K562 (cell line): ENCODE data around the gene DYRK1A. TPM values are rescaled to one million over a fixed set of nuclear protein-coding genes. Genes with fewer than 3 reads are reported as not detected.

Experiments used
- ELK3 ChIP-seq: fragments of 450-650 bp; formaldehyde crosslinking; IDR thresholded peaks from 2 replicates; pipeline ENCODE4 v1.4.0; 2020; ENCODE audit warnings: mild to moderate bottlenecking
- HEY1 ChIP-seq: fragments of 250-450 bp; sonication (Bioruptor Pico); IDR thresholded peaks from 2 replicates; pipeline ENCODE4 v1.5.0; 2020; ENCODE audit warnings: mild to moderate bottlenecking, moderate library complexity, borderline replicate concordance
- KLF1 ChIP-seq: fragments of 450-650 bp; IDR thresholded peaks from 2 replicates; pipeline ENCODE4 v1.6.1; 2016; ENCODE audit warnings: missing genetic modification characterization, missing compliant biosample characterization
- LEF1 ChIP-seq: fragments of 450-650 bp; IDR thresholded peaks from 2 replicates; pipeline ENCODE4 v1.6.1; 2016; ENCODE audit warnings: mild to moderate bottlenecking
- MIER1 ChIP-seq: fragments of 450-650 bp; IDR thresholded peaks from 2 replicates; pipeline ENCODE4 v1.6.1; 2016; ENCODE audit warnings: antibody characterized with exemption, mild to moderate bottlenecking, low read depth
- SOX6 ChIP-seq: fragments of 450-650 bp; IDR thresholded peaks from 2 replicates; pipeline ENCODE4 v1.6.1; 2014; ENCODE audit warnings: mild to moderate bottlenecking
- SREBF1 ChIP-seq: fragments of 150-350 bp; IDR thresholded peaks from 2 replicates; pipeline ENCODE4 v1.6.1; 2014; ENCODE audit warnings: antibody characterized with exemption, low read depth, low read length, borderline replicate concordance
- ZBTB34 ChIP-seq: fragments of 250-450 bp; sonication (Bioruptor Pico); IDR thresholded peaks from 2 replicates; pipeline ENCODE4 v1.8.0; 2021; ENCODE audit warnings: mild to moderate bottlenecking, moderate library complexity
- ZNF23 ChIP-seq: fragments of 250-450 bp; sonication (Bioruptor Pico); IDR thresholded peaks from 2 replicates; pipeline ENCODE4 v1.4.0; 2020; ENCODE audit warnings: mild to moderate bottlenecking
- ZNF282 ChIP-seq: sonication (generic); formaldehyde crosslinking; IDR thresholded peaks from 2 replicates; pipeline ENCODE4 v1.8.1; 2023; ENCODE audit warnings: missing genetic modification reagents
- ZNF766 ChIP-seq: fragments of 200-800 bp; sonication (Bioruptor generic); conservative IDR thresholded peaks from 2 replicates; pipeline ENCODE4 v1.6.1; 2016; ENCODE audit warnings: missing genetic modification characterization, missing compliant biosample characterization
- polyA plus RNA-seq, 8 experiments: library from polyadenylated mRNA; depleted of rRNA in 4 of 8; stranded (reverse) in 5 of 8; unstranded in 3 of 8; fragments of >200 nt; fragmentation: Nextera tagmentation in 2 of 8; fragmentation: Illumina TruSeq in 1 of 8; extraction: Ambion mirVana in 2 of 8; extraction: Trizol in 1 of 8; gene quantifications; 2 replicates each; pipeline versions ENCODE4 v1.2.1 to v1.2.3, GENCODE V29; 2011 to 2014; ENCODE audit warnings: inconsistent platforms in 1 of 8, missing spikeins in 1 of 8
- total RNA-seq, 7 experiments: library from RNA; depleted of rRNA in 6 of 7; stranded (reverse); fragments of >200 nt in 6 of 7; fragmentation: Illumina TruSeq in 2 of 7; extraction: Trizol in 2 of 7; gene quantifications; 2 replicates each; pipeline versions ENCODE4 v1.2.1 to v1.2.3, GENCODE V29; 2011 to 2021; ENCODE audit warnings: low replicate concordance in 1 of 7
- TF ChIP-seq, protein P1 (sequence below): fragments of 250-450 bp; sonication (Bioruptor Pico); IDR thresholded peaks from 2 replicates; pipeline ENCODE4 v1.5.0; 2020; ENCODE audit warnings: mild to moderate bottlenecking
- TF ChIP-seq, protein P2 (sequence below): sonication (generic); formaldehyde crosslinking; IDR thresholded peaks from 2 replicates; pipeline ENCODE4 v1.8.1; 2023; ENCODE audit warnings: missing genetic modification reagents, mild to moderate bottlenecking, borderline replicate concordance

Gene DYRK1A
- total and polyA plus RNA-seq, 9 of the 15 experiments (the other 6 are each of a cell fraction or from before 2014, with no cell fraction given), result 3.7 to 64.8 (median 42.3) TPM

DNA sequence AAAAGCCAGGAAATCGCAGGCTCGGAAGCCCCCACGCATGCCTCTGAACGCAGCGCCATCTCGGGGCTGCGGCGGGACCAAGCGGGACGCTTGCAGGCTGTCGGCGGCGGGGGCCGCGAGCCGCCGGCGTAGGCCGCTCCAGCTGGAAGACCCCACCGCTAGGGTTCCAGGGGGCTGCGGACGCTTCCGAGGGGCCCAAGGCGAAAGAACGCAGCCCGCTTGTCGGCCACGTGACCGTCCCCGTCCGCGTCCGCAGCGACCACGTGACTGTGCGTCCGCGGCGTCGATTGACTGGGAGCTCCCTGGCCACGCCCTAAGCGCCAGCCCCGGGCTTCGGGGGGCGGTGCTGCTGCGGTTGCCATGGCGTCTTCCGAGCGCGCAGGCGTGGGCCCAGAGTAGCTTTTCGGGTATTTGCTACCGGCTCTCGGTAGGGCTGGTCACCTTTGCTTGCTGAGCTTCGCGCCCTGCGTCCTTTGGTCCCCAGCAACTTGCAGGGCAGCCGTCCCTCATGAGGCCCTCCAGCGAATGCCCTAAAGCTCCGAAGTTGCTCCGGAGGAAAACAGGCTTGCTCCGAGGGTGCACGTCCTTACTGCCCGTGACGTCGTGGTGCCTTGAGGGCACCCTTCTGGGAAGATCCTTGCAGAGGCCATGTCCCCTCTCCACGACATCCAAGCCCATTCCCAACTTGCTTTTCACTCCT lies 197.2 kb downstream of the DYRK1A start (continued):
- TF ChIP-seq ZNF23, result no peak
- TF ChIP-seq SOX6, result 0 out of 2 replicates have a peak, but pooled peaks have one; percentile 59
- TF ChIP-seq ZNF766 (CRISPR knock-in tag), result peak; percentile 49; the same call in 1 of the 2 replicates
- TF ChIP-seq HEY1 (CRISPR knock-in tag), result no peak; the same call in 1 of the 2 replicates
- 0 out of 2 replicates have a peak, but pooled peaks have one; percentile 45 for TF ChIP-seq SREBF1
- TF ChIP-seq ZNF282 (CRISPR knock-in tag), result no peak; the same call in 1 of the 2 replicates
- TF ChIP-seq, protein P1, sequence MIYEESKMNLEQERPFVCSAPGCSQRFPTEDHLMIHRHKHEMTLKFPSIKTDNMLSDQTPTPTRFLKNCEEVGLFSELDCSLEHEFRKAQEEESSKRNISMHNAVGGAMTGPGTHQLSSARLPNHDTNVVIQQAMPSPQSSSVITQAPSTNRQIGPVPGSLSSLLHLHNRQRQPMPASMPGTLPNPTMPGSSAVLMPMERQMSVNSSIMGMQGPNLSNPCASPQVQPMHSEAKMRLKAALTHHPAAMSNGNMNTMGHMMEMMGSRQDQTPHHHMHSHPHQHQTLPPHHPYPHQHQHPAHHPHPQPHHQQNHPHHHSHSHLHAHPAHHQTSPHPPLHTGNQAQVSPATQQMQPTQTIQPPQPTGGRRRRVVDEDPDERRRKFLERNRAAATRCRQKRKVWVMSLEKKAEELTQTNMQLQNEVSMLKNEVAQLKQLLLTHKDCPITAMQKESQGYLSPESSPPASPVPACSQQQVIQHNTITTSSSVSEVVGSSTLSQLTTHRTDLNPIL (CRISPR knock-in tag), result peak; percentile 48; the same call in 1 of the 2 replicates
- no peak for TF ChIP-seq ZBTB34
- no peak for TF ChIP-seq ELK3 (CRISPR knock-in tag)
- TF ChIP-seq KLF1 (tag), result no peak; the same call in 1 of the 2 replicates
- TF ChIP-seq, protein P2, sequence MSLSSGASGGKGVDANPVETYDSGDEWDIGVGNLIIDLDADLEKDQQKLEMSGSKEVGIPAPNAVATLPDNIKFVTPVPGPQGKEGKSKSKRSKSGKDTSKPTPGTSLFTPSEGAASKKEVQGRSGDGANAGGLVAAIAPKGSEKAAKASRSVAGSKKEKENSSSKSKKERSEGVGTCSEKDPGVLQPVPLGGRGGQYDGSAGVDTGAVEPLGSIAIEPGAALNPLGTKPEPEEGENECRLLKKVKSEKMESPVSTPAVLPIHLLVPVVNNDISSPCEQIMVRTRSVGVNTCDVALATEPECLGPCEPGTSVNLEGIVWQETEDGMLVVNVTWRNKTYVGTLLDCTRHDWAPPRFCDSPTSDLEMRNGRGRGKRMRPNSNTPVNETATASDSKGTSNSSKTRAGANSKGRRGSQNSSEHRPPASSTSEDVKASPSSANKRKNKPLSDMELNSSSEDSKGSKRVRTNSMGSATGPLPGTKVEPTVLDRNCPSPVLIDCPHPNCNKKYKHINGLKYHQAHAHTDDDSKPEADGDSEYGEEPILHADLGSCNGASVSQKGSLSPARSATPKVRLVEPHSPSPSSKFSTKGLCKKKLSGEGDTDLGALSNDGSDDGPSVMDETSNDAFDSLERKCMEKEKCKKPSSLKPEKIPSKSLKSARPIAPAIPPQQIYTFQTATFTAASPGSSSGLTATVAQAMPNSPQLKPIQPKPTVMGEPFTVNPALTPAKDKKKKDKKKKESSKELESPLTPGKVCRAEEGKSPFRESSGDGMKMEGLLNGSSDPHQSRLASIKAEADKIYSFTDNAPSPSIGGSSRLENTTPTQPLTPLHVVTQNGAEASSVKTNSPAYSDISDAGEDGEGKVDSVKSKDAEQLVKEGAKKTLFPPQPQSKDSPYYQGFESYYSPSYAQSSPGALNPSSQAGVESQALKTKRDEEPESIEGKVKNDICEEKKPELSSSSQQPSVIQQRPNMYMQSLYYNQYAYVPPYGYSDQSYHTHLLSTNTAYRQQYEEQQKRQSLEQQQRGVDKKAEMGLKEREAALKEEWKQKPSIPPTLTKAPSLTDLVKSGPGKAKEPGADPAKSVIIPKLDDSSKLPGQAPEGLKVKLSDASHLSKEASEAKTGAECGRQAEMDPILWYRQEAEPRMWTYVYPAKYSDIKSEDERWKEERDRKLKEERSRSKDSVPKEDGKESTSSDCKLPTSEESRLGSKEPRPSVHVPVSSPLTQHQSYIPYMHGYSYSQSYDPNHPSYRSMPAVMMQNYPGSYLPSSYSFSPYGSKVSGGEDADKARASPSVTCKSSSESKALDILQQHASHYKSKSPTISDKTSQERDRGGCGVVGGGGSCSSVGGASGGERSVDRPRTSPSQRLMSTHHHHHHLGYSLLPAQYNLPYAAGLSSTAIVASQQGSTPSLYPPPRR (CRISPR knock-in tag), result peak; percentile 94; the same call in 1 of the 2 replicates
- TF ChIP-seq LEF1, result no peak
- TF ChIP-seq MIER1, result no peak
